Caco-2 (cell line): ENCODE data around the gene GPATCH11. TPM values are rescaled to one million over a fixed set of nuclear protein-coding genes. Genes with fewer than 3 reads are reported as not detected.

ENCODE experiments used
- BruUV-seq: library from RNA; stranded (reverse); fragments of 400-500 nt; replicated peaks from 2 replicates; lab custom pipeline; 2021; lab: Mats Ljungman, UMichigan
- CTCF ChIA-PET: fragments of 300-600 bp; sonication (Branson Sonifier 250); formaldehyde crosslinking; loops from one replicate; lab custom pipeline; 2022; ENCODE audit warnings: antibody characterized with exemption; lab: Charles Lee
- POLR2A ChIA-PET: fragments of 300-600 bp; sonication (Branson Sonifier 250); formaldehyde crosslinking; loops from one replicate; lab custom pipeline; 2022; ENCODE audit warnings: antibody characterized with exemption; lab: Charles Lee
- DNase-seq, 2 experiments: peaks; one replicate each; pipeline versions ENCODE4 v3.0.0 to v3.0.0-alpha.2; 2020 to 2022
- H3K27me3 ChIP-seq: replicated peaks from 2 replicates; pipeline ENCODE4 v1.6.0; 2011; ENCODE audit warnings: low read length; ENCODE audit not compliant: control insufficient read depth, insufficient read depth
- H3K36me3 ChIP-seq: 2 replicates; pipeline ENCODE4 v1.5.1; 2011; ENCODE audit warnings: low read length; ENCODE audit not compliant: control insufficient read depth, insufficient read depth
- H3K4me1 ChIP-seq: fragments of 250-450 bp; sonication (Bioruptor Pico); 2 replicates; pipeline ENCODE4 v1.5.1; 2020; ENCODE audit warnings: mild to moderate bottlenecking
- H3K4me3 ChIP-seq: 2 replicates; pipeline ENCODE4 v1.5.1; 2011; ENCODE audit warnings: low read depth, mild to moderate bottlenecking, control low read depth, low read length
- H3K9me3 ChIP-seq: fragments of 250-450 bp; sonication (Bioruptor Pico); 2 replicates; pipeline ENCODE4 v1.5.1; 2020; ENCODE audit warnings: mild to moderate bottlenecking, moderate library complexity
- H3K27ac Mint-ChIP-seq: one replicate; pipeline ENCODE4 v1.8.0; 2022; ENCODE audit warnings: mixed read lengths; ENCODE audit not compliant: unreplicated experiment
- H3K27me3 Mint-ChIP-seq: one replicate; pipeline ENCODE4 v1.8.0; 2022; ENCODE audit warnings: mixed read lengths; ENCODE audit not compliant: insufficient read depth, unreplicated experiment
- H3K36me3 Mint-ChIP-seq: one replicate; pipeline ENCODE4 v1.8.0; 2022; ENCODE audit warnings: mild to moderate bottlenecking, mixed read lengths; ENCODE audit not compliant: insufficient read depth, unreplicated experiment
- H3K4me1 Mint-ChIP-seq: one replicate; pipeline ENCODE4 v1.8.0; 2022; ENCODE audit warnings: low read depth, mixed read lengths; ENCODE audit not compliant: unreplicated experiment
- H3K4me3 Mint-ChIP-seq: one replicate; pipeline ENCODE4 v1.8.0; 2022; ENCODE audit warnings: mild to moderate bottlenecking, moderate library complexity, mixed read lengths; ENCODE audit not compliant: unreplicated experiment
- H3K9me3 Mint-ChIP-seq: one replicate; pipeline ENCODE4 v1.8.0; 2022; ENCODE audit warnings: mixed read lengths; ENCODE audit not compliant: unreplicated experiment
- CTCF ChIP-seq, 2 experiments: fragments of 200-600 bp in 1 of 2; IDR thresholded peaks; 1 replicate in 1 of 2; 2 replicates in 1 of 2; pipeline versions ENCODE4 v1.5.1 to v1.8.0; 2011 to 2022; ENCODE audit warnings: antibody characterized with exemption in 1 of 2, control low read depth in 1 of 2, inconsistent platforms in 1 of 2, low read depth in 1 of 2, low read length in 1 of 2, mild to moderate bottlenecking in 1 of 2, moderate library complexity in 1 of 2; ENCODE audit not compliant: insufficient read depth in 1 of 2, severe bottlenecking in 1 of 2, unreplicated experiment in 1 of 2
- intact Hi-C: fragments of 100-400 bp; cut with micrococcal nuclease; formaldehyde crosslinking; loops from one replicate; pipeline ENCODE4 v1.10.0; 2022; ENCODE audit not compliant: unreplicated experiment
- total RNA-seq: library from RNA; stranded (reverse); gene quantifications from 2 replicates; pipeline ENCODE4 v1.2.3, GENCODE V29; 2022

GPATCH11 gene
- total RNA-seq, 1 experiment from 2014 or later = 8.3 TPM

- Histone ChIP-seq H3K4me1 (no peaks in the 10 kb centered on the region), H3K4me3 (no peak overlapping the region), H3K9me3 (no peaks in the 10 kb centered on the region), H3K27me3 (no peaks in the 10 kb centered on the region), H3K36me3 (no peaks in the 10 kb centered on the region)
- Mint-ChIP-seq H3K27ac (no peak overlapping the region), H3K4me3 (no peak overlapping the region), H3K4me1 (no peaks in the 10 kb centered on the region), H3K36me3 (peaks cover 14% of the 10 kb centered on the region), H3K9me3 (no peaks in the 10 kb centered on the region), H3K27me3 (no peaks in the 10 kb centered on the region)
- POLR2A ChIA-PET = no interaction called here
- CTCF ChIA-PET = no interaction called here
- intact Hi-C loops = no loop called here
- DNase-seq = no peak
- TF ChIP-seq CTCF (IDR thresholded peaks at IDR 0.05; ENCODE audit: insufficient read depth in 1 of 2, low read depth in 1 of 2, low read length in 1 of 2, severe bottlenecking in 1 of 2, unreplicated experiment in 1 of 2) = no peak
- BruUV-seq = no TSS peak
These were observed 23.2 kb upstream of the GPATCH11 start for GRCh38 chr2:37061013-37061711.

- DNase-seq = no peak
- Mint-ChIP-seq H3K4me3 (no peak overlapping the region), H3K36me3 (peaks cover 10% of the 10 kb centered on the region), H3K9me3 (no peaks in the 10 kb centered on the region), H3K27me3 (no peaks in the 10 kb centered on the region), H3K27ac (no peak overlapping the region), H3K4me1 (no peaks in the 10 kb centered on the region)
- Histone ChIP-seq H3K4me3 (no peak overlapping the region), H3K36me3 (no peaks in the 10 kb centered on the region), H3K9me3 (no peaks in the 10 kb centered on the region), H3K4me1 (no peaks in the 10 kb centered on the region), H3K27me3 (no peaks in the 10 kb centered on the region)
- TF ChIP-seq CTCF (IDR thresholded peaks at IDR 0.05; ENCODE audit: insufficient read depth in 1 of 2, low read depth in 1 of 2, low read length in 1 of 2, severe bottlenecking in 1 of 2, unreplicated experiment in 1 of 2) = no peak
- intact Hi-C loops = no loop called here
- POLR2A ChIA-PET = no interaction called here
- no TSS peak for BruUV-seq
- CTCF ChIA-PET = no interaction called here
These were observed 22.5 kb upstream of the GPATCH11 start for GRCh38 chr2:37061776-37062175.

GRCh38 chr2:37068686-37069085, 15.6 kb upstream of the GPATCH11 start:
- Mint-ChIP-seq H3K9me3 (no peaks in the 10 kb centered on the region), H3K4me1 (no peaks in the 10 kb centered on the region), H3K27ac (no peak overlapping the region), H3K36me3 (peaks cover 10% of the 10 kb centered on the region), H3K4me3 (no peak overlapping the region), H3K27me3 (no peaks in the 10 kb centered on the region)
- intact Hi-C loops = no loop called here
- no peaks in the 10 kb centered on the region for H3K27me3 ChIP-seq
- DNase-seq = no peak
- ChIA-PET CTCF (no interaction called here), POLR2A (no interaction called here)
- BruUV-seq = no TSS peak
- no peak overlapping the region for H3K4me3 ChIP-seq
- no peaks in the 10 kb centered on the region for H3K4me1 ChIP-seq
- no peaks in the 10 kb centered on the region for H3K9me3 ChIP-seq
- no peaks in the 10 kb centered on the region for H3K36me3 ChIP-seq
- TF ChIP-seq CTCF (IDR thresholded peaks at IDR 0.05; ENCODE audit: insufficient read depth in 1 of 2, low read depth in 1 of 2, low read length in 1 of 2, severe bottlenecking in 1 of 2, unreplicated experiment in 1 of 2) = no peak
